Measurements from ENCODE around the gene MRPL12.
A peak's percentile ranks its signal among the peaks of the same experiment; 100 is the strongest.
"Not testable (repeated sequence)": the region's sequence is repeated elsewhere in the genome, so short reads cannot be mapped to it uniquely, and the experiment has no call there.

The MRPL12 gene

GRCh38 chr17:81716674-81716996, 13.5 kb downstream of the MRPL12 start:
- DNase-seq (ENCODE audit: low read depth), result no peak

- DNase-seq (ENCODE audit: low read depth), result no peak
These were observed 14.0 kb downstream of the MRPL12 start for GRCh38 chr17:81717049-81717765.

- no peak for DNase-seq (ENCODE audit: low read depth)
These were observed 14.6 kb downstream of the MRPL12 start for GRCh38 chr17:81717766-81718089.

- no peak for DNase-seq (ENCODE audit: low read depth)
These were observed 16.5 kb downstream of the MRPL12 start for GRCh38 chr17:81719410-81720266.

- DNase-seq (ENCODE audit: low read depth), result no peak
These were observed 17.3 kb downstream of the MRPL12 start for GRCh38 chr17:81720267-81721071.

- no peak for DNase-seq (ENCODE audit: low read depth)
These were observed 19.3 kb downstream of the MRPL12 start for GRCh38 chr17:81722184-81723120.

GRCh38 chr17:81723651-81724209, 20.6 kb downstream of the MRPL12 start:
- no peak for DNase-seq (ENCODE audit: low read depth)

GRCh38 chr17:81725439-81725838, 22.3 kb downstream of the MRPL12 start:
- DNase-seq (ENCODE audit: low read depth), result no peak

- DNase-seq (ENCODE audit: low read depth), result no peak
These were observed 22.8 kb downstream of the MRPL12 start for GRCh38 chr17:81726004-81726403.

- DNase-seq (ENCODE audit: low read depth), result no peak
These were observed 24.3 kb downstream of the MRPL12 start for GRCh38 chr17:81727324-81728031.

- peak; percentile 49 for DNase-seq (ENCODE audit: low read depth)
These were observed 30.6 kb downstream of the MRPL12 start for GRCh38 chr17:81733507-81734404.

GRCh38 chr17:81734405-81735263, 31.5 kb downstream of the MRPL12 start:
- no peak for DNase-seq (ENCODE audit: low read depth)

GRCh38 chr17:81735264-81736102, 32.3 kb downstream of the MRPL12 start:
- no peak for DNase-seq (ENCODE audit: low read depth)

GRCh38 chr17:81737947-81738800, 35.0 kb downstream of the MRPL12 start:
- no peak for DNase-seq (ENCODE audit: low read depth)

GRCh38 chr17:81738801-81739393, 35.7 kb downstream of the MRPL12 start:
- no peak for DNase-seq (ENCODE audit: low read depth)

- DNase-seq (ENCODE audit: low read depth), result not testable (repeated sequence)
These were observed 36.4 kb downstream of the MRPL12 start for GRCh38 chr17:81739593-81739992.

All from stimulated activated CD8-positive, alpha-beta memory T cell treated with anti-CD3 and anti-CD28 coated beads, Interleukin-7, amount 100 ng/mL, for 24 hours (primary cell).